Activated CD4-positive, alpha-beta T cell treated with anti-CD3 and anti-CD28 coated beads for 48 hours (primary cell): Measurements from ENCODE around the gene ACADS.

Experiments used
- DNase-seq: peaks from one replicate; pipeline ENCODE4 v3.0.0-alpha.2; 2020

Gene ACADS

GRCh38 chr12:120725659-120726509 is at the start of gene ACADS:
TSS of gene ACADS (plus strand) at chr12:120725826. CDS start at chr12:120725886, 60 bp downstream.
- DNase-seq, result peak; percentile 93

GRCh38 chr12:120677765-120678473 is 47.7 kb upstream of the ACADS start:
- peak; percentile 30 for DNase-seq

- DNase-seq, result peak; percentile 23
Measured at GRCh38 chr12:120678572-120678971, 47.1 kb upstream of the ACADS start.

DNA sequence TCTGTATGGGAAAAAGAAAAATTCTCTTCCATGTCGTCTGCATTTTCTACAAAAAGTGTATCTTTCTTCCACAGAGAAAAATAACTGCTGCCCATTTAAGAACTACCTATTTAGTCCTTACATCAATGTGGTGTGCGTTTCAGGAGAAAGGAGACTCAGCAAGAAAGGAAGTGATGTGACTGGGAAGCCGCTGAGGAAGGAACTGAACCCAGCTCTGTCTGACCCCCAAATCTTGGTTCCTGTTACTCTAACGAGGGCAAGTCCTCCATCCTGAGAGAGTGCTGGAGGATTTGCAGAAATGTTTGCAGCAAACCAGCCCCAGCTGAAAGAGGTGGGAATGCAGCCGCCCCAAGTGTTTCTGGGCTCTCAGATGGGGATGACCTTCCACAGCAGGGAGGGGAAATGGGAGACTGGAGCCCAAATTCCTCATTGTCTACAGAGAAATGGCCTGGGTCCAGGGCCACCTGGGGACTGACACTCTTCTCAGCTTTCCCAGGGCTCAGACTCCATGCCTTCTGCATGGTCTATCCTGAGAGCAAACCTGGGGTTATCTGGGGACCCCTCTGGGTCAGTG is 45.4 kb upstream of the ACADS start:
- DNase-seq, result no peak

DNA sequence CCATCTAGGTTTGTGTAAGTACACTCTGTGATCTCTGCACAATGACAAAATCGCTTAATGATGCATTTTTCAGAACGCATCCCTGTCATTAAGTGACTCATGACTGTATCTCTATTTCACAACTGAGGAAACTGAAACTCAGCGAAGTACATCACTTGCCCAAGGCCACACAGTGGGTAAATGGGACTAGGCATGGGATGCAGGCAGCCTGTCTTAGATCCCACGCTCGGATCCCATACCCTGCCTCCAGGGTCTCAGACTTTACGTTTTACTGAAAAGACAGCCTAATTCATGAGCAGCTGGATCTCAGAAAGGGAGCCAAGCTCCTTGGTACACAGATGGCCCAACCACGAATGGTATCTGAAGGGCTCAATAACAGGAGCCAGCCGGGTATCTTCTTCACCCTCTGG is 41.1 kb upstream of the ACADS start:
- peak; percentile 23 for DNase-seq

DNA sequence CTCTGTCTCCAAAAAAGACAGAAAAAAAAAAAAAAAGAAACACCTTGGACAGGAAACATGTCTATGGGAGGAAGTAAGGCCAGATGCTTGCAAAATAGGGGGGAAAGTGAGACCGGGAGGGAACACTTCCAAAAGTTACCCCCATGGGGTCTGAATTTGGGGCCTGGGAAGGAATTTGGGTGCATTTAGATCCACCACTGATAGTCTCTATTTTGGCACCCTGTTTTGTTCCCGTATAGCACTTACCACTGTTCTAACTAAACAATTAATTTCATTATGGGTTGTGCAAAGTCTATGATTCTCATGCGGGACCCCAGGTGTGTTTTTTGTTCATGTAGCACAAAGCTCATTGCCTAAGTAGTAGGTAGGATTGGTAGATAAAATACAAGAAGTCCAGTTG is 40.1 kb upstream of the ACADS start:
- DNase-seq, result no peak

DNA sequence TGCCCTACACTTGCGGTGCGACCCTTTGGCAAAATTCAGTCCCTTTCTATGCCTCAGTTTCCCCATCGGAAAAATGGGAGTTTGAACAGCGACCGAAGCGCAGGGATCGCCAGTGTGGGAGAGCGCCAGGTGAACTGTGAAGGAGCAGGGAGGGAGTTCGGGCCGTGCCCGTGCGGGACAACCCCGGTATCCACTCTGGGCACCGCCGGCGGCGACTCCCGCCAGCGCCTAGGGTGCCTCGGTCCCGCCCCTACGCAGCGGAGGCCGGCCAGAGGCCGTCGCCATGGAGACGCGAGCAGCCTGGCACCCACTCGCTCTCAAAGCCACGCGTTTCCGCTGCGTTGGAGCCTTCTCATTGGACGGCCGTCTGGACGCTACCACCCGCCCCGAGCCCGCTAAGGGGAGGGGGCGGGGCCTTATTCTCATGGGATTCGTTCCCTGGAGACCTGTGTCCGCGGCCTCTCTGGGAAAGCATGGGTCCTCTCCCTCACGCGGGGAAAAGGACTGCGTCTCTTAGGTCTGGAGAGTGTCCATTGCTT is 39.4 kb upstream of the ACADS start:
- DNase-seq, result peak; percentile 98

GRCh38 chr12:120686690-120687577 is 38.7 kb upstream of the ACADS start, which contains the start of gene MLEC:
TSS of gene MLEC (plus strand) at chr12:120687149. CDS start at chr12:120687297, 148 bp downstream.
- peak; percentile 99 for DNase-seq

- DNase-seq, result peak; percentile 60
Measured at GRCh38 chr12:120687578-120688289, 37.9 kb upstream of the ACADS start.

DNA sequence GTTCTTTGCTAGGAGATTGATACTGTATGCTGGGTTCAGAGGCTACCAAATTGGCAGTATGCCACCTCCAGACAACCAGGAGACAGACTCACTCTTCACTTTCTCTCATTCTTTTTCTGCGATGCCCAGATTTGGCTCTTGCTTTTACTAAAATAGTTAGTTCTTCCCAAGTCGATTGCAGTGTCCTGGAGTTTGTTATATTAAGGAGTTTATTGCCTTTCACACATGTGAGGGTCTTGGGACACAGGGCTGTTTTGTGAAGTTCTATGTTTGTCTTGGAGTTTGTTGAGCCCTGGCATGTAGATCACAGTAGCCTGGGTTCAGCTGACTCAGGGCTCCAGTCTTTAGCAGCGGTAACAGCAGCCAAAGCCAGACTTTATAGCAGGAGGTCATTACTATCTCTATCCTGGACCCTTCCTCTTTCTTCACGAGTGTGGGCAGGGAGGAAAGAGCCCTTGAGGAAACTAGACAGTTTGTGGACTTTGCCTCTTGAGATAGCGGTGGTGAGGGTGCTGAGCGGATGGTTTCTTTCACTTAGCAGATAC is 37.0 kb upstream of the ACADS start:
- no peak for DNase-seq

GRCh38 chr12:120689397-120690082 is 36.1 kb upstream of the ACADS start:
- DNase-seq, result no peak

DNA sequence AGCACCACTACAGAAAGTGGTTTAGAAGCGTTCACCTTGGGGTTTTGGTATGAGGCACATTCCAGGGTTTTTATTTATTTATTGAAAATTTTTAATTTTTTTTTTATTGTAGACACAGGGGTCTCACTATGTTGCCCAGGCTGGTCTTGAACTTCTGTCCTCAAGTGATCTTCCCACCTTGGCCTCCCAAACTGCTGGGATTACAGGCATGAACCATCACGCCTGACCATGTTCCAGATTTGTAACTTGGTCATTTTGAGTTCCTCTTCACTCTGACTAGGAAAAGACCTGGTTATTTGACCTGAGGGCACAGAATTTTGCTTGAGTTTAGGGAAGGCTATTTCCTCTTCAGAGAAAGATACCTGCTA is 35.6 kb upstream of the ACADS start:
- DNase-seq, result no peak

DNA sequence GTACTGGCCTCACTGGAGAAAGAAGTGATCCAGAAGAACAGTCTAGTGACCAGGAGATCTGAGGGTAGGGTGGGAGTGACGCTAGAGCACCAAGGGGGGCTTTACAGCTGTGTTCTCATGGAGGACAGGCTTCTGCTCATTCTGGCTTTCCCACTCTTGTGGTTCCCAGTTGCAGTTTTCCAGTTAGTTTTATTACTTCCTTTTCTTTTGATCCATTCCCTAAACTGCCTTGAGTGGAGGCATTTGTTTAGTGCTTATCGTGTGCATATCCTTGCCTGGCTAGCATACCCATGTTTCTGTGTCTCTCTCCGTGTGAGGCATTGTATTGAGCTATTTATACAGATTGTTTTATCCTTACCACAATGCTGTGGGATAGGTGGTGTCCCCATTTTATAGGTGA is 34.6 kb upstream of the ACADS start:
- DNase-seq, result no peak

DNA sequence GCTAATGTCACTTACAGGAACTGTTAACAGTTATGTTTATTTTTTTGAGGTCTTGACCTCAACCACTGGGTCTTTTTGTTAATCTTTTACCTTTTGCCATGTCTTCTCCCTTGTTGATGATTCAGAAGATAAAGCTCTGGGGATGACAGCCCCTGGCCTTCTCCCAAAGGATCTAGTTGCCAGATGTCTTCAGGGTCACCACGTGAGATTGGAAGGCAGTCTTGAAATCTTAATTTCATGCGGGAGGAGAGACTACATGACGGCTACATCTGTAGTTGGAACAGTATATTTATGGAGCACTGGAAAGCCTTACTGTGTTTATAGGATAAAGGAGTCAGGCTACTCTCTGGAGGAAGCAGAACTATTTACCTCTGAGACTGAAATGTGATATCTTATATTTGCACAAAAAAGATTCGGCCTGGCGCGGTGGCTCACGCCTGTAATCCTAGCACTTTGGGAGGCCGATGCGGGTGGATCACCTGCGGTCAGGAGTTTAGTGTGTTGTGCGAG is 33.0 kb upstream of the ACADS start:
- DNase-seq, result no peak

DNA sequence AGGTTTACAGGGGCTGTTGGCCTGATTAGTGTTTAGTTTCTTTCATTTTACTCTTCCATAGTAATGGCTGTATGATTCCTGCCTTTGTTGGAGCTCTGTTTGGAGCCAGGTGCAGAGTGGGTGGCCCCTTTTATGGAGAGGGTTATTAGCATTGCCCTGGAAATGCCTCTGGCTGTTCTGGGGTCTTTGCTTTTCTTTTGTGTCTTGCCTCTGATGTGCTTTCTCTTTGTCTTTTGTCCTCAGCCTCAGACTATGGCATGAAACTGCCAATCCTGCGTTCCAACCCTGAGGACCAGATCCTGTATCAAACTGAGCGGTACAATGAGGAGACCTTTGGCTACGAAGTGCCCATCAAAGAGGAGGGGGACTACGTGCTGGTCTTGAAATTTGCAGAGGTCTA is 31.8 kb upstream of the ACADS start:
- no peak for DNase-seq

- no peak for DNase-seq
Measured at GRCh38 chr12:120696626-120697025, 29.0 kb upstream of the ACADS start.

DNA sequence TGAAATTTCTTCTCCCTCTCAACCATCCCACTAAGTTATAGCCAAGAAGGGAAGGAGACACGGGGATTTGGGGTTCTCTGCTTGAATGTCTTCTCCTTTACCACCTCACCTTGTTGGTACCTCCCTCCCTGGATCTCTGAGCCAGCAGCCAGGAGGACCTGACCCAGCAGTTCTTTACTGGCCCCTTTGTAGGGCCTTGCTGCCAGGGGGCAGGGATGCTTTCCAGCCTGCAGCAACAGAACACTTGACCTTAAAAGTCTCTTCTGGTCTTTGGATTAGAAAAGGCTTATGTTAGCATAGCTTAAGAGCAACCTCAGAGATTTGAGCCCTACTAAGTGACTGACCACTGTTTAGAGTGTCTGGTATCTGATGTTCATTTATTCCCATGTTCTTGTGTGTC is 28.3 kb upstream of the ACADS start:
- DNase-seq, result no peak

DNA sequence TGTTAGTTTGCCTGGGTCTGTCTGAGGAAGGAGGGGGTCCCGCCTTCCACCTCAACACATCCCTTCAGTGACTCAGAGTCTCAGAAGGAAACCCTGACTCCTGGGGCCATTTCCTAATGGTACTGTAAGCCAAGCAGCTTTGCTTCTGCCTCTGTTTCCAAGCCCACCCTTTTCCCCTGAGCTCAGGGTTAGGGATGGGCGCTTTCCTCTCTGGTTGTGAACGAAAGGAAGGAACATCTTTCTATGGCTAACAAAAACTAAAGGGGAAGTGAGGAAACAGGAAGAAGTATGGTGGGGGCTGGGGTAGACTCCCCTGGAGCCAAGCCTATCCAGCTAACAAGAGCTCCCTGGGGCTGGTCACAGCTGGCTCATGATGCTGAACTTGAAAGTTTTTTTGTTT is 27.0 kb upstream of the ACADS start:
- no peak for DNase-seq

DNA sequence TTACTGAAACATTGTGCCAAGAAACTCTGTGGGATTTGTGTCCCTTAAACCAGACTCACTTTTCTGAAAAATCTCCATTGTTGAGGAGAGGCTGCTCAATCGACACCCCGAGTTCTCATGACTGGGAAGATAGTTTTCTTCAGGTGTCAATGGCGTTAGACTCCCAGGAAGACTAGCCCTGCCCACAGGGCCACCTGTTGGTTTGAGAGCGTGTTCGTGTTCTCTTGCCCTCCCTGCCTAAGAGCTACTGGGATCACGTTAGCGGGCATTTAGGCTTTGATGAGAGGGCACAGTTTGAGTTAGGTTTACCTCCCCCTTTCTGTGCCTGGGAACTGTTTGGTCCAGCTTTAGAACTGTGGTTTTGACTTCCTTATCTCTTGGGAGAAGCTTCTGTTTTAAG is 26.1 kb upstream of the ACADS start:
- no peak for DNase-seq

- no peak for DNase-seq
Measured at GRCh38 chr12:120700886-120701285, 24.7 kb upstream of the ACADS start.

GRCh38 chr12:120702637-120703036 is 23.0 kb upstream of the ACADS start:
- DNase-seq, result no peak
